GM10847 (cell line): Measurements from ENCODE around the gene FGFR1OP2.

Source experiments
- POLR2A ChIP-seq: IDR thresholded peaks from 2 replicates; pipeline ENCODE4 v1.6.1; 2011; ENCODE audit not compliant: insufficient read length; ENCODE audit errors: extremely low read depth

The FGFR1OP2 gene

GRCh38 chr12:26937863-26938700, at the start of gene FGFR1OP2, which contains the start of gene INTS13:
Gene FGFR1OP2, plus strand, starts transcription at chr12:26938470. Its CDS starts 15,689 bp downstream, at chr12:26954159.
Gene INTS13, minus strand, starts transcription at chr12:26937981. Its CDS starts 1,178 bp downstream, at chr12:26936803.
- peak; percentile 94 for TF ChIP-seq POLR2A

GRCh38 chr12:26890784-26891183, 47.5 kb upstream of the FGFR1OP2 start:
- TF ChIP-seq POLR2A: no peak

GRCh38 chr12:26891704-26892103, 46.6 kb upstream of the FGFR1OP2 start:
- TF ChIP-seq POLR2A: no peak

GRCh38 chr12:26895672-26896071, 42.6 kb upstream of the FGFR1OP2 start:
- TF ChIP-seq POLR2A: no peak

GRCh38 chr12:26896913-26897312, 41.4 kb upstream of the FGFR1OP2 start:
- TF ChIP-seq POLR2A: no peak

GRCh38 chr12:26906024-26906423, 32.2 kb upstream of the FGFR1OP2 start:
- no peak for TF ChIP-seq POLR2A

GRCh38 chr12:26906704-26907103, 31.6 kb upstream of the FGFR1OP2 start:
- TF ChIP-seq POLR2A: no peak

- TF ChIP-seq POLR2A: no peak
These were observed 19.7 kb upstream of the FGFR1OP2 start for GRCh38 chr12:26918321-26919215.

GRCh38 chr12:26919216-26919555, 19.1 kb upstream of the FGFR1OP2 start:
- TF ChIP-seq POLR2A: no peak

GRCh38 chr12:26921886-26922285, 16.4 kb upstream of the FGFR1OP2 start:
- no peak for TF ChIP-seq POLR2A

GRCh38 chr12:26928661-26929060, 9.6 kb upstream of the FGFR1OP2 start:
- no peak for TF ChIP-seq POLR2A

GRCh38 chr12:26929590-26929989, 8.7 kb upstream of the FGFR1OP2 start:
- no peak for TF ChIP-seq POLR2A

- TF ChIP-seq POLR2A: no peak
These were observed 2.5 kb upstream of the FGFR1OP2 start for GRCh38 chr12:26935636-26936378.

- TF ChIP-seq POLR2A: no peak
These were observed 1.5 kb upstream of the FGFR1OP2 start for GRCh38 chr12:26936559-26937442.
